Tibial nerve (tissue), 4 donors: Measurements from ENCODE around the gene PEX3.

Experiments used
- EP300 ChIP-seq, 2 donors: sonication (generic); formaldehyde crosslinking; IDR thresholded peaks; one replicate each; pipeline ENCODE4 v1.6.1; 2017; ENCODE audit warnings: antibody characterized with exemption in 2 of 2, mild to moderate bottlenecking in 1 of 2
- POLR2A ChIP-seq, 2 donors: fragments of 450-650 bp; IDR thresholded peaks; one replicate each; pipeline ENCODE4 v1.6.1; 2017; ENCODE audit warnings: antibody characterized with exemption in 2 of 2, mild to moderate bottlenecking in 2 of 2, moderate library complexity in 2 of 2
- TF ChIP-seq, protein P1 (sequence below), 5 experiments: fragments of 200-600 bp in 3 of 5; fragments of 450-650 bp in 2 of 5; sonication (generic) in 3 of 5; IDR thresholded peaks; one replicate each; pipeline ENCODE4 v1.5.1; 2016 to 2019; ENCODE audit warnings: antibody characterized with exemption in 5 of 5, mild to moderate bottlenecking in 3 of 5, moderate library complexity in 2 of 5

DNA sequence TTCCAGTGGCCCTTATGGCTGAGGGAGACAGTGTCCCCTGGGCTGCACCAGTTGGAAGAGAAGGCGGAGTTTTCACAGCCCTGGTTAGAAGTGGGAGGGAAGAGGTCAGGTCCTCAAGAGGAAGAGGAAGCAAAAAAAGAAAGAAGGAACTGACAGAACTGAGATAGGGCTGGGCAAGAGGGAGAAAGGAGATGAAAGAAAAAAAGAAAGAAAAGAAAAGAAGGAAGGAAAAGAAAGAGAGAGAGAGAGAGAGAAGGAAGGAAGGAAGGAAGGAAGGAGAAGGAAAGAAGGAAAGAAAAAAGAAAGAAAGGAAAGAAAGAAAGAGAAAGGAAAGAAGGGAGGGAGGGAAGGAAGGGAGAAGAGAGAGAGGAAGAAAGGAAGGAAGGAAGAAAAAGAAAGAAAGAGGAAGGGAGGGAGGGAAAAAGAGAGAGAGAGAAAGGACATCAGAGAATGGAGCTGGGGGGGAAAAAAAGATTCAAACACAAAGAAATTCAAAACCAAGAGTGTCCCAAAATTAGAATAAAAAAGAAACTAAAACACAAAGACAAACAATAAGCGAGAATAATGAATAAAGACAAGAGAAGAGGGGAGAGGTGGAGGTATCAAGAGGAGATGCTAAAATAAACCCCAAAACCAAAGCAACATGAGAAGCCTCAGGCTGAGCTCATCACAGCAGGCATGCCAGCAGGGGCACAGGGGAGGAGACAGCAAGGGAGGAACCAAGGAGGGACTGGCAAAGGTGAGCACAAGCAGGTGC, 66.3 kb downstream of the PEX3 start:
- TF ChIP-seq, protein P1, sequence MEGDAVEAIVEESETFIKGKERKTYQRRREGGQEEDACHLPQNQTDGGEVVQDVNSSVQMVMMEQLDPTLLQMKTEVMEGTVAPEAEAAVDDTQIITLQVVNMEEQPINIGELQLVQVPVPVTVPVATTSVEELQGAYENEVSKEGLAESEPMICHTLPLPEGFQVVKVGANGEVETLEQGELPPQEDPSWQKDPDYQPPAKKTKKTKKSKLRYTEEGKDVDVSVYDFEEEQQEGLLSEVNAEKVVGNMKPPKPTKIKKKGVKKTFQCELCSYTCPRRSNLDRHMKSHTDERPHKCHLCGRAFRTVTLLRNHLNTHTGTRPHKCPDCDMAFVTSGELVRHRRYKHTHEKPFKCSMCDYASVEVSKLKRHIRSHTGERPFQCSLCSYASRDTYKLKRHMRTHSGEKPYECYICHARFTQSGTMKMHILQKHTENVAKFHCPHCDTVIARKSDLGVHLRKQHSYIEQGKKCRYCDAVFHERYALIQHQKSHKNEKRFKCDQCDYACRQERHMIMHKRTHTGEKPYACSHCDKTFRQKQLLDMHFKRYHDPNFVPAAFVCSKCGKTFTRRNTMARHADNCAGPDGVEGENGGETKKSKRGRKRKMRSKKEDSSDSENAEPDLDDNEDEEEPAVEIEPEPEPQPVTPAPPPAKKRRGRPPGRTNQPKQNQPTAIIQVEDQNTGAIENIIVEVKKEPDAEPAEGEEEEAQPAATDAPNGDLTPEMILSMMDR (IDR thresholded peaks at IDR 0.05): no peak
- TF ChIP-seq POLR2A (IDR thresholded peaks at IDR 0.05) (no peak), EP300 (IDR thresholded peaks at IDR 0.05) (no peak)
